ENCODE measurements around the gene CHAT.
A peak's percentile ranks its signal among the peaks of the same experiment; 100 is the strongest.

CHAT gene

DNA sequence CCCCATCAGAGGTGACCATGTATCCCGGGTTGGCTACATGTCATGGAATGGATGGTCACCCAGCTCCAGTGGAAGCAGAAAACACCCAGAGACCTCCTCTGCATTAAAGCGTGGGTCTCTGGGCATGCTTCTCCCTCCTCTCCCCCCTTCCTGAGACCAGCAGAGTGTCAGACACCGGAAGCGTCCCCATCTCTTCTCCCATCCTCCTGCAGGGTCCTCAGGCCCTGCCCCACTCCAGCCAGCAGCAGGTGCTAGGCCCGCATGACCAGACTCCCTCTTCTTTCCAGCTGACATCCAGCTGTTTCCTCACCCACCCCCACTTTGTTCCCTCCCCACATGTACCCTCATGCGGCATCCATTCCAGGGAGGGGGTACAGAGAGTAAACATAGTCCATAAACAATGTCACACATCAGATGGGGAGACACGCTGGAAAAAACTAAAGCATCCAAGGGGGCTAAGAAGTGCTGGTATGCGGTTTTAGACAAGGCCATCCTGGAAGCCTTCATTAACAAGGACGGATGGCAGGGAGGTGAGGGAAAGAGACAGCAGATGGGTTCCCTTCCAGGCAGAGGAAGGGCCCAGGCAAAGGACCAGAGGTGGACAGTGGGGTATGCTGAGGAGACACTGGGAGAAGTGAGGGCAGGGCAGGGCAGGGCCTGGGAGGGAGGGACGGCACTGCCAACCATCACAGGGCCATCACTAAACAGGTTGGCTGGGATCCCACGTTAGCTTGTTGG lies 16.2 kb upstream of the CHAT start:
- DNase-seq: no peak

DNA sequence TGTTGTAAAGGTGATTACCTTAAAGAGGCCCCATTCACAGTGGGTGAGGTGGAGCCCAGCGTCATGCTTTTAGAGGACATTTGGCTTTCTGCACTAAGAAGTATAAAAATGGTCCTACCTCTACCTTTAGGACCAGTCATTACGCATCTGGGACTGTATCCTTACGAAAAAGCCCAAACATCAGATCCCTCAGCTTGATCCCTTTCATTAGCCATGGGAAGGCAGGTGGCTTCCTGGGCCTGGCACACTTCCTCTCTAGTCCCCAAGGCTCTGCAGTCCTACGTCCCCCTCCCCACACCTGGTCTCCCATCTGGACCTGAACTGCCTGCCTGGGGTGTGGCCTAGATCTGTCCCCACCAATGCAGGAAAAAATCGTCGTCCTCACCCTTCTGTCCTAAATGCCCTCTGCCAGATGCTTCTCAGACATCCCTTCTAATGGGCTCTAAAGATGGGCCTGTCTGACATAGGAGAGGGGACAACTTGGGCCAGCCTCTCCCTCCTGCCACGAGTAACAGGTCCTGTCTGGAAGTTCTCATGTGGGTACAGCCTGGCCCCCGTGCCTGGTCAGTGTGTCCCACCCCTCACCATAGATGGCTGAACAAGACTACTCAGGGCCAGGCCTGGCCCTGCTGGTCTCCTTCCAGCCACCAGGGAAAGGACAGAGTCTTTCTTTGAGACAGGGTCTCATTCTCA lies 15.5 kb upstream of the CHAT start:
- DNase-seq: no peak

DNA sequence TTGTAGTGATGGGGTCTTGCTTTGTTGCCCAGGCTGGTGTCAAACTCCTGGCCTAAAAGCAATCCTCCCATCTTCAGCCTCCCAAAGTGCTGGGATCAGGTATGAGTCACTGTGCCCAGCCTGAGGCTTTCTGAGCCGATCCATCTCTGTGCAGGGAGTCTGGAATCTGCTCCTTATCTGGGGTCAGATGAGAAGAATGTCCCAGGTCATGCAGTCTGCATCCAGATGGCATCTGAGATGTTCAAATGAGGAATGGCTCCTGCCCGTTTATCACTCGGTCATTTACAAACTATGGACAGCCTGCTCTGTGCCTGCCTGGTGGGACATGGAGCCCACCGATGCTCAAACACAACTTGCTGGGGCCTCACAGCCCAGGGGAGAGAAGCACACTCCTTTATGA lies 14.9 kb upstream of the CHAT start:
- no peak for DNase-seq

DNA sequence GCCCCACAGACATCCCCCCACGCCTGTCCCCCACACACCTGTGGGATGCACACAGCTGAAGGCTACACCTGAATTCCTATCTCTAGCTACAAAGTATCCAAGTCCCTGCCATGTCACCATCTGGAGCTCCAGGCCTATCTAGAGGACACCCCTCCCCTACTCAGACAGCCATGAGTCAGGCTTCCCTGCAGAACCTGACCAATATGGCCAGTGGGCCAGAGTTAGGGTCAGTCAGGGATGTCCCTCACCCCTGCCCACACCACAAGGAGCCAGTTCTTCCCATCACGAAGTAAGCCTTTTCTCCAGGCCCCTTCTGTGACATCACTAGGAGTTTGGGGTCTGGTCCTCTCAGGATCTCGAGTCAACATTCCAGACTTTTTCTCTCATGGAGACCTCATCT lies 14.3 kb upstream of the CHAT start:
- DNase-seq: no peak

DNA sequence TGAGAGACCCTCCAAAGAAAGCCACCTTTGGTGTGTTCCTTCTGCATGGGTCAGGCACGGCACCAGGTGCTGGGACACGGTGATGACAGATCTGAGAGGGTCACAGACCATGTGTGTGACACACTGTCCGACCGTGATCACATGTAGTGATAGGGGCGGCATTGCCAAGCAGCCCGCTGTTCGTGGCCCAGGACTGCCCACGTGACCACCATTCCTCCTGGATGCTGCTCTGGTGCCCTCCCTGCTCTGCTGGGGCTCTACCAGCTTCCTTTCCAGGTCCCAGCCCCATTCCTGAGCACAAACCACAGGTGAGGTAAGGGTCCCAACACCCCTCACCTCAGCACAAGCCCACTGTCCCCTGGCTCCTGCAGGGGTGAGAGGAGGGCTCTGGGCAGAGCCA lies 13.8 kb upstream of the CHAT start:
- DNase-seq: no peak

DNA sequence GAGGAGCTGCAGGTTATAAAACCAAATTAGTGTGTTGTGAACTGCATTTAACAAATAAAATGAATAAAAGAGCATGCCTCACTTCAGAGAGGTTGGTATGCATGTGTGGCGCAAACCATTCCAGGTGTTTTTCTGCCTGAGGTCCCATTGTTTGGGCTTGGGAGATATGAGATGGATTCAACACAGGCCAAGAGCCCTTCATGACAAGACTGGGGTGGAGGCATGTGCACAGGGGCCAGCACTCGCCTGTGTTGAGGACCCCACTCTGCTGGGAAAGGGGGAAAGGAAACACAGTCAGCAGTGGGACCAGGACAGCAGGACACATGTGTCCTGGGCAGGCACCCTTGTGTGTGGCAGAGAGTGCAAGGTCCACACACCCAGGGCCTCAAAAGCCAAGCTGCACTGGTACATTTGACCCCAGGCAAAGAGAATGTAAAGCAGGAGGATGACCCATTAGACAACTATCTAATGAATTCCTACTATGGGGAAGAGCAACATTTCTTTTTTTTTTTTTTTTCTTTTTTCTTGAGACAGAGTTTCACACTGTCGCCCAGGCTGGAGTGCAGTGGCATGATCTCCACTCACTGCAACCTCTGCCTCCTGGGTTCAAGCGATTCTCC lies 12.9 kb upstream of the CHAT start:
- no peak for DNase-seq

DNA sequence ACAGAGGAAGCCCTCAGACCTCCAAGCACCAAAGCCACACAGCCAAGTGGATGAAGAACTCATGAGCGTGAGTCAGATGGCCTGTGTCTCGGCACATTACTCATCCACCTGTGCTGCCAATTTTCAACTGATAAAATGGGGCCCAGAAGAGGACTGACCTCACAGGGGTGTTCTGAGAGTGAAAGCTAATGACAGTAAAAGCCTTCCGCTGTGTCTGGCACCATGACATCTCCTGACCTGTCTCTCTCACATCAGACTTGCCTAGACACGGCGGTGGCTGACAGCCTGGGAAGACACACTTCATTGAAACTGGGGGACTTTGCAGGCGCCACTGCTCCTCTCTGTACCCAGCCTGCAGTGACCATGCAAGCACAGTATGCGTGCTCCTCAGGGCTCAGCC lies 12.0 kb upstream of the CHAT start:
- no peak for DNase-seq

DNA sequence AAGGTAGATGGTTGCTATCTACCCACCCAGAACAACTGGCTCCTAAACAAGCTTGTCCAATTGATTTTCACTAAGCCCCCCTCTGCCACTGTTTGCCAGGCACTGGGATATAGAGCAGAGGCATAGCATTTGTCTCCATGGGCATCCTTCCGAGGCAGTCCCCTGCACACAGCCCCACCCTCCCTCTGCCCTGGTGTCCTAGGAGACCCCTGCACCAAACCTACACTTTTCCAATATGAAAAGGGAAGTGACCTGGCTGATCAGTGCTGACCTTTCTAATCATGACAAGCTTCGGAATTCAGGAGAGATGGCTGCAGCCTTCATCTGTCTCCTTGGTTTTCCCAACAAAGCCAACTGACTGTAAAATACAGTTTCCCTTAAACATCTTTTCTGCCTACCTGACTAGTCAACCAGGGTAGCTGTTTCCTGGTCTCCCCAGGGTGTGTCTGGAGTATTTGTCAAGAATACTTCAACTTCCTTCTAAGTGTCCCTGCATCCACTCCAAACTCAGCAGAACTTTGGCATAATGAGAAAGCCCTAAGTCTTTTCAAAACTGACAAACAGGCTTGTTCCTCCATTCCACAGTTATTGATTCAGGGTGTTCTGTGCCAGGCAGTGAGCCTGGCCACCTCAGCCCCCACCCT lies 11.3 kb upstream of the CHAT start:
- DNase-seq: no peak

DNA sequence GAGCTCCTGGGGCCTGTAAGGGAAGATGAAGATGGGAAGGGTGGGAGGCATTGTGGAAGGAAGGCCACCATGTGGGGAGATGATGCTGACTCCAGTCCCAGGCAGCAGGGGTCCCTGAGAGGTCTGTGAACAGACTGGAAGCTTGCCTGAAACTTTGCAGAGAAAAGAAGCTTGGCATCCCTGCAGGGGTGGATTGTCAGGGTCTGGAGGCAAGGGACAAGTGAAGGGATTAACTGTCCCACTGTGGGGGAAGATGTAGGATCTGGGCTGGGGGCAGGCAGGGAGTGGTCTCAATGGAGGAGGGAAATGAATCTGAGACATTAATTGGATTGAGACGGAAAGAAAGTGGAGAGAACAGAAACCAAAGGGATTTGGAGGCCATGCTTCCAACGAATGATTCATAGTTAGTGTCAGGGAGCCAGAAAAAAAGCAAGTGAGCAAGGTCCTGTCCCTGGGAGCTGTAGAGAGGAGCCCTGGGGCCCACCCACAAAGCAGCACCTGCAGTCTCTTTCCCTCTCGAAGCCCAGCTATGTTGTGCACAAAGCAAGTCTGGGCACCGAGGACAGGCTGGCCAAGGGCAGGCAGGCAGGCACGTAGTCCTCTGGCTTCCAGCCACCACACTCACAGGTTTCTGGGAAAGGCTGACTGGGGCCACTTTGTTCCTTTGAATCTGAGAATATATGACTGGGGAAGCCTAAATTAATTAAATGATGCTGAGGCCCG lies 8.5 kb upstream of the CHAT start:
- no peak for DNase-seq

DNA sequence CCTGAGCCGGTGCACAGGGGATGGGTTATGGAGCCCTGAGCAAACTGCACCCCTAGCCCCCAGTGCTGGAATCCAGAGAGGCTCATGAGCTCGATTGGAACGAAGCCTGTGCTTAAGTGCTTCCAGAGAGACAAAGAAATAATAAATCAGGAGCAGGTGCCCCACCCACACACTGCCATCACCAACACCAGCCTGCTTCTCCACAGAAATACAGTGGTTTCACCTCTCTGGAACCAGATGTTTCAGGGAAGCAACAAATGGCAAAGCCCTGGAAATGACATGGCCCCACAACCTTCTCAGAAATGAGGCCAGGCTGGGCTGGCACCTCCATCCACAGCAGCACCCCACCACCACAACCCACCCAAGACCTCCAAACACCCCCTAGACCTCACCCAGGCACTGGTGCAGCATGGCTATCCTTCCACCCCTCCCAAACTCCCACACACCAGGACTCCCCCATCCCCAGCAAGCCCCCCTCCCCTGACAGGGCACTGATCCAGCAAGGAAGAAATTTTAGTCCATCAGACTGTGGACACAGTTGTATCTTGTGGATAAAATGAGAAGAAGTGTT lies 7.8 kb upstream of the CHAT start:
- DNase-seq: no peak

DNA sequence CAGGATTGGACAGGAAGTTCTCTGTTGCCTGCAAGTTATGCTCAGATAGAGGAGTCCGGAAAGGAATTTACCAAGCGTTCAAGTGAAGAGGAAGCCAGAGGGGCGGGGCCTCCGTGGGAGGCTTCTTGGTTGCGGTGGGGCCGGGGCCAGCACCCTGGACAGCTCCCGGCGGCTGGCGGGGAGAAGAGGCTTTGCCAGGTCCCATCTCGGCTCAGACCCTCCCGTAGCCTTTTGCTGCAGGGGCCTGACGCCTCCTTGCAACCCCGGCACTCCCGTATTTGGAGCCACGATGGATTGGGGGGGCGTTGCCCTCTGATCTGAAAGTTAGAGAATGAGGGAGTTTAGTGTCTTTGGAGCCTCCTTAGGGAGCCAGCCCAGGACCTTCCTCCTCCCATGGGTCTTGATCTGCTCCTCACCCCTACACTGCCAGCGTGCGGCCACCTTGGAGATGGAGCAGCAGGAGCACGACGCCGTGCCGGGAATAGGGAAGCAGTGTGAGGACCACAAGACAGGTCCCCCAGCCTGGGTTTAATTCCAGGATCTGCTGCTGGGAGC lies 6.8 kb upstream of the CHAT start:
- DNase-seq: peak; percentile 57

DNA sequence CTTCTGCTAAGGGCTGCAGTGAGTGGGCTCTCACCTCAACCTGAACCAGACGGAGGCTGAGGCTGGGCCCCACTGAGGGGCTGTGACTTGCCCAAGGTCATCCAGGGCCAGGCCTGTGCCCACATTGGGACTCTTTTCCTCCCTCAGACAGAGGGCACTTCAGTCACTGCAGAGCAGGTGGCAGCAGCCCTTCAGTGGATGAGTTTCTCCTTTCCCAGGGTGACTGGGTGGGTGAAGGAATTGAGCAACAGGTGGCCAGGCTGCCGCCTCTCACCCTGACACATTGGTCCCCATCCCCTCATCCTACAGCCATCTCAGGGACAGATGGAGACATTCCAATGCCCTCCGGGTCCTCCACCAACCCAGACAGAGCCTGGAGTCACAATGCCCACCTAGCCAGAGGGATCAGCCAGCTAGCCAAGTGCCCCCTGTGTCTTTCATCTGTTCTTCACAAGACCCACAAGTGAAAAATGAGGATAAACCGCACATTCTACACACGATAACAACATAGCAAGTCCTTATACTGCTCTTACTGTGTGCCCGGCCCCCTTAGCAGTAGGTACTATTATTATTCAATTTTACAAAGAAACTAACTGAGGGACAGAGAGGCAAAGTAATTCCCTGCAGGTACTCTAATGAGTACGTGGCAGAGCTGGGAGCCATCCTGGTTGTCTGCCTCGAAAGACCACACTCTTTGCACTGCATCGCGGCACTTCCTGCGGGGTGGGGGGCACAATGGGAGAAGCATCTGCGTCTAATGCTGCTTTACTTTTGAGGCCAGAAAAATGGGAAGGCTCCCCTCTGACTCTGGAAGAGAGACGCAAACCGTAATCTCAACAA lies 5.5 kb upstream of the CHAT start:
- DNase-seq: no peak

DNA sequence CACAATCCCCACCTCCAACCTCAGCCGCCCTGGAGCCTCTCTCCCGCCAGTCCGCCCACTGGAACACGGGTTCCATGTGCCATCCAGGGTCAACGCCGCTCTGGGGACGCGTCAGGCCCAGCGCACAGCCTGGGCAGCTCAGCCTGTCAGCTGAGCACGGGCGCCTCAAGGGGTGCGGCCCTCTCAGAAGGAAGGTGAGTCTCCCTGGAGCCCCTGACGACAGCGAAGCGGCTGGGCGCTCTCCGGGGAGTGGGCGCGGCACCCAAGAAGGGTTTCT lies 4.9 kb upstream of the CHAT start:
- DNase-seq: no peak

DNA sequence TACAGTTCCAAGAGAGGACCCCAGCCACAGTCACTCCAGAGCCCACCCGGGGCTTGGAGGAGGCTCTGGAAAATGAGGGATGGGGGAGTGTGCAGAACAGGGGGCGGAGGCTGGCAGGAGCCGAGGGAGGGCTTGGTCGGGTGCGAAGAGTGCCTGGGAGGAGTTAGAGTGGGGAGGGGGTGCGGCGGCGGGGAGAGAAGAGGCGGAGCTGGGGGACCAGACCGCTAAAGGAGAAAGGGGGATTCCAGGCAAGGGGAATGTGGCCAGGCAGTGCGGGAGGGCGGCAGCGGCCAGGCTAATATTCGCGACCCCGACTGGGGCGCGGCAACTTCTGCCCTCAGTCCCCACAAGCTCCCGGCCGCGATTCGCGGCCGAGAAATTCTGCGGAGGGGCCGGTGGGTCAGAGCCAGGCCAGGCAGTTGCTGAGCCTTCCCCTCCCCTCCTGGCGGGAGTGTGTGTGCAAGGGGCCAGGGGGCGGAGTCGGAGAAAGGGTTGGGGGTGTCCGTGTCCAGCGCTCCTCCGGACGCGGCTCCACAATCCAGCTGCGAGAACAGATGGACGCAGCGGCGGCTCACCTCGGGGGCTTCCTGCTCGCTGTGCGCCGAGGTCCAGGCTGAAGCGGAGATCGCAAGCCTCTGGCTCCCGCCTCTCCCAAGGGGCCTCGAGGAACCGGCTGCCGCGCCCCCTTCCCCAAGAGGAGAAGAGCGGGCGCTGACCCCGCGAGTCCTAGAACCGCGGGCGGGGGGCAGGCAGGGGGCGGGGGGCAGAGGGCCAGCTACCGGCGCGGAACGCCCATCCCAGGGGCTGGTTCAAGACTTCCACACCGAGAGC lies 4.3 kb upstream of the CHAT start:
- no peak for DNase-seq

DNA sequence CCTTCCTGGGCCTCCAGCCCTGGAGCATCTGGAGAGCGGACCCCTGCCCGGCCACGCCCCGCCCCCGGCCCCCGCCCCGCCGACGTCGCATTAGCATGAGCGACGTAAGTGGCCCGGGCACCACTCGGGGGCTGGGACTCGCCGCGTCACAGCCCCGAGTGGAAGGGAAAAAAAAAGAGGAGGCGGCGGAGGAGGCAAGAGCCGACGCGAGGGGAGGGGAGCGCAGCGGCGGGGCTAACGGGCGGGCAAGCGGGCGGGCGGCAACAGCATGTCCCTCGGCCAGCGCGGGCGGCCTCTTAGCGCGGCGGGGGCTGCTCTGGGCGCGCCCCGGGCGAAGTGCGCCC lies 3.8 kb upstream of the CHAT start, which contains the start of gene SLC18A3:
Gene SLC18A3 (plus strand): TSS at position 197 of the 344 bp plus-strand sequence. CDS start 431 bp downstream, outside the sequence.
- DNase-seq: no peak

DNA sequence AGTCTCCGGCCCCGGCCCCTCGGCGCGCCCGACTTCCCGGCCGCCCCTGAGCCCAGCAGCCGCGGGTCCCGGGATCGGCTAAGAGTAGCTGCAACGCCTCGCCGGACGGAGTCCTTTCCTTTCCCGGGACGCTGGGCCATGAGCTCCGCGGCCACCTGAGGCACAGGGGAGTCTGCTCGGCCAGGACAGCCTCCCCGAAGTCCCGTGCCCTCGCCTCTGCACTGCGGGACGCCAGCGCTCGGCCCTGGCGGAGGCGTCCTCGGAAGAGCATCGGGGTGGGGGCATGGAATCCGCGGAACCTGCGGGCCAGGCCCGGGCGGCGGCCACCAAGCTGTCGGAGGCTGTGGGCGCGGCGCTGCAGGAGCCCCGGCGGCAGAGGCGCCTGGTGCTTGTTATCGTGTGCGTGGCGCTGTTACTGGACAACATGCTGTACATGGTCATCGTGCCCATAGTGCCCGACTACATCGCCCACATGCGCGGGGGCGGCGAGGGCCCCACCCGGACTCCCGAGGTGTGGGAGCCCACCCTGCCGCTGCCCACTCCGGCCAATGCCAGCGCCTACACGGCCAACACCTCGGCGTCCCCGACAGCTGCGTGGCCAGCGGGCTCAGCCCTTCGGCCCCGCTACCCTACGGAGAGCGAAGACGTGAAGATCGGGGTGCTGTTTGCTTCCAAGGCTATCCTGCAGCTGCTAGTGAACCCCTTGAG lies 3.2 kb upstream of the CHAT start:
- DNase-seq: no peak

DNA sequence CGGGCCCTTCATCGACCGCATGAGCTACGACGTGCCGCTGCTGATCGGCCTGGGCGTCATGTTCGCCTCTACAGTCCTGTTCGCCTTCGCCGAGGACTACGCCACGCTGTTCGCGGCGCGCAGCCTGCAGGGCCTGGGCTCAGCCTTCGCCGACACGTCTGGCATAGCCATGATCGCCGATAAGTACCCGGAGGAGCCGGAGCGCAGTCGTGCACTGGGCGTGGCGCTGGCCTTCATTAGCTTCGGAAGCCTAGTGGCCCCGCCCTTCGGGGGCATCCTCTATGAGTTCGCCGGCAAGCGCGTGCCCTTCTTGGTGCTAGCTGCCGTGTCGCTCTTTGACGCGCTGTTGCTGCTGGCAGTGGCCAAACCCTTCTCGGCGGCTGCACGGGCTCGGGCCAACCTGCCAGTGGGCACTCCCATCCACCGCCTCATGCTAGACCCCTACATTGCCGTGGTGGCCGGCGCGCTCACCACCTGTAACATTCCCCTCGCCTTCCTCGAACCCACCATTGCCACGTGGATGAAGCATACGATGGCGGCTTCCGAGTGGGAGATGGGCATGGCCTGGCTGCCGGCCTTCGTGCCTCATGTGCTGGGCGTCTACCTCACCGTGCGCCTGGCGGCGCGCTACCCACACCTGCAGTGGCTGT lies 2.5 kb upstream of the CHAT start:
- DNase-seq: no peak

DNA sequence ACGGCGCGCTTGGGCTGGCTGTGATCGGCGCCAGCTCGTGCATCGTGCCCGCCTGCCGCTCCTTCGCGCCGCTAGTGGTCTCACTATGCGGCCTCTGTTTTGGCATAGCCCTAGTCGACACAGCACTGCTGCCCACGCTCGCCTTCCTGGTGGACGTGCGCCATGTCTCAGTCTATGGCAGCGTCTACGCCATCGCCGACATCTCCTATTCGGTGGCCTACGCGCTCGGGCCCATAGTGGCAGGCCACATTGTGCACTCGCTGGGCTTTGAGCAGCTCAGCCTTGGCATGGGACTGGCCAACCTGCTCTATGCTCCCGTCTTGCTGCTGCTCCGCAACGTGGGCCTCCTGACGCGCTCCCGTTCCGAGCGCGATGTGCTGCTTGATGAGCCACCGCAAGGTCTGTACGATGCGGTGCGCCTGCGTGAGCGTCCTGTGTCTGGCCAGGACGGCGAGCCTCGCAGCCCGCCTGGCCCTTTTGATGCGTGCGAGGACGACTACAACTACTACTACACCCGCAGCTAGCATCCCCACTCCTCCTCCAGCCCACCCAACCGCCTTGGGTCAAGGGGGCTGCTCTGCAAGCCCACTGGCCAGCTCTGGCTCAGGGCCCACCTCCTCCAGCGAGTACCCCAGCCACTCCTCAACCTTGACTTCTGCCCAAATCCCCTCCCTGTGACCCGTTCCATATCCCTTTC lies 1.9 kb upstream of the CHAT start:
- no peak for DNase-seq

Measured in inflammatory macrophage treated with lipopolysaccharide for 4 hours (primary cell).